ENCODE results near the gene PCDH9.

Gene PCDH9

DNA sequence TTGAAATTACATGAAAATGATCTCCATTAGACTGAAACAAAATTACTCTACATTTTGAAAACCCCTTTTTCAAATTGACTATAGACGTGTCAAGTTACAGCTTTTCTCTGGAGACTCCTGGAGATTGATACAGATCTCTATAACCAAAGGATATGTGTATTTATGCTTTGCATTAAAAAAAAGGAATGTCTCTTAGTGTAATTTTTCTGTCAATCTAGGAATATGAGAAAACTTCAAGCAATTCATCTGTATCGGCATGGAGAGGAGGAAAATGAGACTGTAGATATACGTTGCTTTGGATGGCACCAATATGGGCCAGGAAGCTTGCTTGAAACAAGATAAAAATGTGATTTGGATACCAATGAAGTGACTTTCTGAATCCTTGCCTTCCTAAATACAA is 286.6 kb downstream of the PCDH9 start:
- DNase-seq (ENCODE audit: low spot score in 2 of 2) = no peak
- no peak for ATAC-seq (ENCODE audit: low read depth)
- no peak overlapping the region for H3K4me3 Mint-ChIP-seq
- H3K4me1 Mint-ChIP-seq = peaks cover 2% of the 10 kb centered on the region
- no peaks in the 10 kb centered on the region for H3K36me3 Mint-ChIP-seq
- H3K27ac Mint-ChIP-seq = no peak overlapping the region
- H3K27me3 Mint-ChIP-seq = no peaks in the 10 kb centered on the region
- peaks cover 1% of the 10 kb centered on the region for H3K9me3 Mint-ChIP-seq

DNA sequence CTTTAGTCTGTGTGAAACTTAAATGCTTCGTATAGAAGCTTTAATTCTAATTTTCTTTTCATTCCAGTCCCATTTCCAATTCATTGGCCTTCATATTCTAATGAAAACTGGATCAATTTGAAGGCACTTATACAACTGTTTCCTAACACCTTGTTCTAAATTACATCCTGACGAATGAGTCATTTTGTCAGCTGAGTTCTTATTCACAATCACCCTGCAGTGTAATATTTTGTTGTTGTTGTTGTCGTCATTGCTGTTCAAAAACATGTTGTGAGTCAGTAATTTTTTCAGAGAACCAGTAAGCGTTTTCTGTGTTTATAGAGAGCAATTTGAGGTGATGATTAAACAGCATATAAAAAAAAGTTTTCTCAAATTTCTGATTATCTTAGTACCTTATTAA is 290.0 kb downstream of the PCDH9 start:
- Mint-ChIP-seq H3K36me3 (no peaks in the 10 kb centered on the region), H3K4me1 (peaks cover 2% of the 10 kb centered on the region), H3K9me3 (peaks cover 1% of the 10 kb centered on the region), H3K27ac (no peak overlapping the region), H3K27me3 (no peaks in the 10 kb centered on the region), H3K4me3 (no peak overlapping the region)
- DNase-seq (ENCODE audit: low spot score in 2 of 2) (no peak), ATAC-seq (ENCODE audit: low read depth) (no peak)

- Mint-ChIP-seq H3K36me3 (no peaks in the 10 kb centered on the region), H3K27me3 (no peaks in the 10 kb centered on the region), H3K27ac (no peak overlapping the region), H3K9me3 (peaks cover 1% of the 10 kb centered on the region), H3K4me1 (no peaks in the 10 kb centered on the region), H3K4me3 (no peak overlapping the region)
- DNase-seq (ENCODE audit: low spot score in 2 of 2) = no peak
- ATAC-seq (ENCODE audit: low read depth) = no peak
These were observed 292.7 kb downstream of the PCDH9 start for GRCh38 chr13:66937423-66937822.

DNA sequence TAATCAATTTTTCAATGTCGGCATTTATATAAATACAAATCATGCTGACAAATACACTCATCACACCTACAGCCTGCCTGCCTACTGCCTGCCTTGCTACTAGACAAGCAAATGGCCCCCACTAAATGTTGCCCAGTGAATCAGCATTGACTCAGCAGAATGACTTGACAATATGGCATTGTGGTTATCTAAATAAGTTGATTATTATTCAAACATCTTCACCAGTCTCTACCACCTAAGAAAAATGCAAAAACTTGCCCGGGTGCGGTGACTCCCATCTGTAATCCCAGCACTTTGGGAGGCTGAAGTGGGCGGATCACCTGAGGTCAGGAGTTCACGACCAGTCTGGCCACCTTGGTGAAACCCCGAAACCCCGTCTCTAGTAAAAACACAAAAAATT is 296.1 kb downstream of the PCDH9 start:
- H3K27me3 Mint-ChIP-seq = no peaks in the 10 kb centered on the region
- no peaks in the 10 kb centered on the region for H3K9me3 Mint-ChIP-seq
- no peak for ATAC-seq (ENCODE audit: low read depth)
- H3K4me1 Mint-ChIP-seq = no peaks in the 10 kb centered on the region
- H3K4me3 Mint-ChIP-seq = no peak overlapping the region
- no peak overlapping the region for H3K27ac Mint-ChIP-seq
- no peak for DNase-seq (ENCODE audit: low spot score in 2 of 2)
- no peaks in the 10 kb centered on the region for H3K36me3 Mint-ChIP-seq

DNA sequence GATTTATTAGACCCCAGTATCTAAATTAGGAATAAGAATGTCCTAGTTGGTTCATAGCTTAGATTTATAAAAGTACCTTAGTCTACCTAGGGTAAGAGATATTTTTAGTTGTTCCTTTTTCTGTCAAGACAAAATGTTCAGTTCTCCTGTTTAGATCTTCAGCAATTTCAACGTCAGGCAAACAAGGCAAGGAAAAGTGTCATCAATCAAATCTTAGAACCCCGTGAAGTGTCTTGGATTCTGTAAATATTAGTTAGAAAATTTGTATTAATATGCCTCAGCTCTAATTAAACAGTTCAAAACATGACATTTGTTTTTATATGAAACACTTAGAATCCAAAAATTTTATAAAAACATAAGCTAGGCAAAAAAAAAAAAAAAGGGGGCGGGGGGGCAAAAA is 296.6 kb downstream of the PCDH9 start:
- no peak overlapping the region for H3K27ac Mint-ChIP-seq
- H3K9me3 Mint-ChIP-seq = no peaks in the 10 kb centered on the region
- no peaks in the 10 kb centered on the region for H3K4me1 Mint-ChIP-seq
- ATAC-seq (ENCODE audit: low read depth) (no peak), DNase-seq (ENCODE audit: low spot score in 2 of 2) (no peak)
- H3K4me3 Mint-ChIP-seq = no peak overlapping the region
- H3K27me3 Mint-ChIP-seq = no peaks in the 10 kb centered on the region
- no peaks in the 10 kb centered on the region for H3K36me3 Mint-ChIP-seq

DNA sequence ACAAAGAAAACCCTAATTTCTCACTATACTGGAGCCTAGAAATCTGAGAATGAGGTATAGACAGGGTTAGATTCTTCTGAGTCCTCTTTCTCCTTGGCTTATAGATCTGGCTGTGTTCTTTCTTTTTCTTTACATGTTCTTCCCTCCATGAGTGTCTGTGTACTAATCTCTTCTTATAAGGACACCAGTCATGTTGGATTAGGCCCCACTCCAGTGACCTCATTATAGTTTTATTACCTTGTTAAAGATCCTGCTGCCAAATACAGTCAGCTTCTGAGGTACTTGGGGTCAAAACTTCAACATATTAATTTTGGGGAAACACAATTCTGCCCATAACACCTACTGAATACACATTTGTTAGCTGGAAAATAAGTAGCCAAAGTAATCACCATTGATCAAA is 302.6 kb downstream of the PCDH9 start:
- no peaks in the 10 kb centered on the region for H3K4me1 Mint-ChIP-seq
- ATAC-seq (ENCODE audit: low read depth) = no peak
- no peaks in the 10 kb centered on the region for H3K9me3 Mint-ChIP-seq
- H3K36me3 Mint-ChIP-seq = no peaks in the 10 kb centered on the region
- DNase-seq (ENCODE audit: low spot score in 2 of 2) = no peak
- no peaks in the 10 kb centered on the region for H3K27me3 Mint-ChIP-seq
- H3K27ac Mint-ChIP-seq = no peak overlapping the region
- H3K4me3 Mint-ChIP-seq = no peak overlapping the region

DNA sequence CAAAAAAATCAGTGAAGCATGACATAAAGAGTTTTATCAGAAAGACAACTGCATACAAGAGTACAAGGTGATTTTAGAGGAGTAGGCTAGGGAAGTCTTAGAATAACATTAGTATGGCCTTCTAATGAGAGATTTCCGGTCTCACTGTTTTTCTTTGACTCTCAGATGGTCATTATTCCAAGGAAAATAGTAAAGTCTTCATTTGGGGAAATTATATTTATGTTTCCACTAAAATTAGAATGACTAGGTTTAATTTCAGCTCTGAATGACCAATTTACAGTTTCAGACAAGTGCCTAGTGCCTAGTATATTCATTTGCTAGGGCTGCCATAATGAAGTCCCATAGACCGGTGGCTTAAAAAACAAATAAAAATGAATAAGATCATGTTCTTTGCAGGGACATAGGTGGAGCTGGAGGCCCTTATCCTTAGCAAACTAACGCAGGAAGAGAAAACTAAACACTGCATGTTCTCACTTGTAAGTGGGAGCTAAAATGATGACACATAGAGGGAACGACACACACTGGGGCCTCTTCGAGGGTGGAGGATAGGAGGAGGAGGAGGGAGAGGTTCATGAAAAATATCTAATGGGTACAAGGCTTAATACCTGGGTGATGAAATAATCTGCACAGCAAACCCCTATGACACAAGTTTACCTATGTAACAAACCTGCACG is 303.1 kb downstream of the PCDH9 start:
- DNase-seq (ENCODE audit: low spot score in 2 of 2) = no peak

GRCh38 chr13:66926200-66926850 is 303.8 kb downstream of the PCDH9 start:
- ATAC-seq (ENCODE audit: low read depth) = no peak
- no peaks in the 10 kb centered on the region for H3K36me3 Mint-ChIP-seq
- no peak overlapping the region for H3K4me3 Mint-ChIP-seq
- H3K27ac Mint-ChIP-seq = no peak overlapping the region
- H3K4me1 Mint-ChIP-seq = no peaks in the 10 kb centered on the region
- no peaks in the 10 kb centered on the region for H3K9me3 Mint-ChIP-seq
- DNase-seq (ENCODE audit: low spot score in 2 of 2) = no peak
- H3K27me3 Mint-ChIP-seq = no peaks in the 10 kb centered on the region

More for the DNA sequence above, 303.1 kb downstream of the PCDH9 start:
- Mint-ChIP-seq H3K27ac (no peak overlapping the region), H3K4me1 (no peaks in the 10 kb centered on the region), H3K27me3 (no peaks in the 10 kb centered on the region), H3K4me3 (no peak overlapping the region), H3K9me3 (no peaks in the 10 kb centered on the region), H3K36me3 (no peaks in the 10 kb centered on the region)
- no peak for ATAC-seq (ENCODE audit: low read depth)

- no peaks in the 10 kb centered on the region for H3K36me3 Mint-ChIP-seq
- no peaks in the 10 kb centered on the region for H3K4me1 Mint-ChIP-seq
- peaks cover 8% of the 10 kb centered on the region for H3K9me3 Mint-ChIP-seq
- H3K27me3 Mint-ChIP-seq = no peaks in the 10 kb centered on the region
- DNase-seq (ENCODE audit: low spot score in 2 of 2) (no peak), ATAC-seq (ENCODE audit: low read depth) (no peak)
- no peak overlapping the region for H3K27ac Mint-ChIP-seq
- H3K4me3 Mint-ChIP-seq = no peak overlapping the region
These were observed 307.7 kb downstream of the PCDH9 start for GRCh38 chr13:66922444-66922843.

GRCh38 chr13:66921437-66921836 is 308.7 kb downstream of the PCDH9 start:
- Mint-ChIP-seq H3K36me3 (no peaks in the 10 kb centered on the region), H3K9me3 (peaks cover 8% of the 10 kb centered on the region), H3K4me3 (no peak overlapping the region), H3K27me3 (no peaks in the 10 kb centered on the region), H3K27ac (no peak overlapping the region), H3K4me1 (no peaks in the 10 kb centered on the region)
- ATAC-seq (ENCODE audit: low read depth) (no peak), DNase-seq (ENCODE audit: low spot score in 2 of 2) (no peak)

- H3K4me3 Mint-ChIP-seq = no peak overlapping the region
- H3K27ac Mint-ChIP-seq = no peak overlapping the region
- ATAC-seq (ENCODE audit: low read depth) = no peak
- DNase-seq (ENCODE audit: low spot score in 2 of 2) = no peak
- H3K4me1 Mint-ChIP-seq = no peaks in the 10 kb centered on the region
- no peaks in the 10 kb centered on the region for H3K36me3 Mint-ChIP-seq
- H3K27me3 Mint-ChIP-seq = no peaks in the 10 kb centered on the region
- peaks cover 8% of the 10 kb centered on the region for H3K9me3 Mint-ChIP-seq
These were observed 314.4 kb downstream of the PCDH9 start for GRCh38 chr13:66915596-66916185.

DNA sequence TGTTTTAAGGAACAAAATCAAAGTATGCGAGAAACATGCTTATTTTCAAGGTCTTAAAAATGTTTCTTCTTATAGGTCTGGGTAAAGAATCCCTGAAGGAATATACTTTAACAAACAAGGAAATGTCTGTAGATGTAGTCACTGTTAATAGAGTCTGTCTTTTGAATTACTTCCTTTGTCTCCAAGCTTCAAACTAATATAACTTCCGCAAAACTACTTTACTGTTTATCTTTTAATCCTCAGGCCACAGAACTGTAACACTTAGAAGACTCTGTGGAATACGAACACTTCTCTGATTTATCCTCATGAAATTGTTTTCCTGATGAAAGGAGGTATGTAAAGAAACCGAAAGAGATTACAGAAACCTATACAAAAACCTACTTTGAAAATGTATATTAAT is 316.0 kb downstream of the PCDH9 start:
- ATAC-seq (ENCODE audit: low read depth) (no peak), DNase-seq (ENCODE audit: low spot score in 2 of 2) (no peak)
- peaks cover 6% of the 10 kb centered on the region for H3K9me3 Mint-ChIP-seq
- H3K36me3 Mint-ChIP-seq = no peaks in the 10 kb centered on the region
- no peak overlapping the region for H3K27ac Mint-ChIP-seq
- no peak overlapping the region for H3K4me3 Mint-ChIP-seq
- no peaks in the 10 kb centered on the region for H3K4me1 Mint-ChIP-seq
- H3K27me3 Mint-ChIP-seq = no peaks in the 10 kb centered on the region

DNA sequence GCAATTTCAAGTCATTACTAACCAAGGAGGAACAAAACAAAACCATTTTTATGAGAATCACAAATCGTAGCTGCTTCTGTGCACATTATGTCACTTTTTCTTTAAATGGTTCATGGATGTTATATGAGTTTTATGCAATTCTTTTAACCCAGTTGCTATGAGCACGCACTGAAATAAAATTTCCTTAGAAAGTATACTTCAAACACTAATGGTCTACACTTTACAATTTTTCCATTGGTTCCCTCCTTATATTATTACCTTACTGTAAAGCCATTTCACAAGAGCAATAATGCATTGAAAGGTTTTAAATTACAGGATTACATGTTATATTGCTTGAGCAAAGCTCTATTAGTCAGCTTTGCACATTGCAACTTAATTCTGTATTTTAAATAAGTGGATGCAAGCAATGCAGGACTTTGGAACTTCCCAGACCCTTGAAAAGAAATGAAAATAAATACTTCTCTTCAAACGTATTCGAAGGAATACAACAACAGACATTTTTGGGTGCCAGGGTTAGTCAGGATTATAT is 318.7 kb downstream of the PCDH9 start:
- no peak overlapping the region for H3K4me3 Mint-ChIP-seq

GRCh38 chr13:66899955-66900354 is 330.2 kb downstream of the PCDH9 start:
- Mint-ChIP-seq H3K27me3 (no peaks in the 10 kb centered on the region), H3K9me3 (peaks cover 3% of the 10 kb centered on the region), H3K27ac (no peak overlapping the region), H3K4me3 (no peak overlapping the region), H3K36me3 (no peaks in the 10 kb centered on the region), H3K4me1 (no peaks in the 10 kb centered on the region)
- no peak for ATAC-seq (ENCODE audit: low read depth)
- no peak for DNase-seq (ENCODE audit: low spot score in 2 of 2)

More for the DNA sequence above, 318.7 kb downstream of the PCDH9 start:
- H3K27ac Mint-ChIP-seq = no peak overlapping the region
- ATAC-seq (ENCODE audit: low read depth) (no peak), DNase-seq (ENCODE audit: low spot score in 2 of 2) (no peak)
- no peaks in the 10 kb centered on the region for H3K27me3 Mint-ChIP-seq
- no peaks in the 10 kb centered on the region for H3K36me3 Mint-ChIP-seq
- no peaks in the 10 kb centered on the region for H3K4me1 Mint-ChIP-seq
- H3K9me3 Mint-ChIP-seq = no peaks in the 10 kb centered on the region

Measured in memory B cell (primary cell).